NCI-H2196 (cell line): ENCODE data around the gene C1QL1.
"Not testable (repeated sequence)": the region's sequence is repeated elsewhere in the genome, so short reads cannot be mapped to it uniquely, and the experiment has no call there.

Source experiments
- DNase-seq: peaks from one replicate; lab custom pipeline; 2025; ENCODE audit not compliant: unreplicated experiment; lab: John Stamatoyannopoulos, UW

The C1QL1 gene

DNA sequence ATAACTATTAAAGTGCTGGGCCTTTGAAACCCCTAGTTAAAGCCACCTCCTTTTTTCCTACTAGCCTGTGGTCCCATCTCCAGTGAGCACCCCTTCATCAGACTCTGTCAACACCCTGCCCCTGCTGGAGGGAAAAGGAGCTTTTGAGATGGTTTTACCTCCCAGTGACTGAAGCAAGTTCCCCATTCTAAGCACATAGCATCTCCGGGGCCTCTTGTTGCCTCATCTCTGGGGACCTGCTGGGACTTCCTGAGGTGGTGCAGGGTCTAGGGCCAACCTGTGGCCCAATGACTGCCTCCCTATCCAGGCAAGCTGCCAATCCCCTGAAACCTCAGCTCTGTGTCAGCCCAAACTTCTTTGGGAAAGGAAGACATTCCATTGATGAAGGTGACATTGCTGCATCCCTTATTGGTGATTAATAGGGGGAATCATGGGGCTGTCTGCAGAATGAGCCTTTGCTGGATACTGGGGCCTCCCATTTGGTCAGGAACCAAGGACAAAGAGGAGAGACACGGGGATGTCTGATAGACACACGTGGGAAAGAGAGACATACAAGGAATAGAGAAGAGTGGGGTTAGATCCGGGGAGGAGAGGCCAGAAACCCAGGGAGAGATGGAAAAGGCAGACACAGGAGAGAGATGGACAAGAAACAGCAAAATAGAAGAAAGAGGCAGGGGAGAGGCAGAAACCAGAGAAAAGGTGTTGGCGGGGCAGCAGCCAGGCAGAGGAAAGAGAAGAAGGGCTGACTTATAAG, 2.4 kb downstream of the C1QL1 start:
- DNase-seq = no peak

- no peak for DNase-seq
Measured at GRCh38 chr17:44961921-44962350, 6.2 kb downstream of the C1QL1 start.

GRCh38 chr17:44960691-44961090, 7.4 kb downstream of the C1QL1 start:
- no peak for DNase-seq

DNA sequence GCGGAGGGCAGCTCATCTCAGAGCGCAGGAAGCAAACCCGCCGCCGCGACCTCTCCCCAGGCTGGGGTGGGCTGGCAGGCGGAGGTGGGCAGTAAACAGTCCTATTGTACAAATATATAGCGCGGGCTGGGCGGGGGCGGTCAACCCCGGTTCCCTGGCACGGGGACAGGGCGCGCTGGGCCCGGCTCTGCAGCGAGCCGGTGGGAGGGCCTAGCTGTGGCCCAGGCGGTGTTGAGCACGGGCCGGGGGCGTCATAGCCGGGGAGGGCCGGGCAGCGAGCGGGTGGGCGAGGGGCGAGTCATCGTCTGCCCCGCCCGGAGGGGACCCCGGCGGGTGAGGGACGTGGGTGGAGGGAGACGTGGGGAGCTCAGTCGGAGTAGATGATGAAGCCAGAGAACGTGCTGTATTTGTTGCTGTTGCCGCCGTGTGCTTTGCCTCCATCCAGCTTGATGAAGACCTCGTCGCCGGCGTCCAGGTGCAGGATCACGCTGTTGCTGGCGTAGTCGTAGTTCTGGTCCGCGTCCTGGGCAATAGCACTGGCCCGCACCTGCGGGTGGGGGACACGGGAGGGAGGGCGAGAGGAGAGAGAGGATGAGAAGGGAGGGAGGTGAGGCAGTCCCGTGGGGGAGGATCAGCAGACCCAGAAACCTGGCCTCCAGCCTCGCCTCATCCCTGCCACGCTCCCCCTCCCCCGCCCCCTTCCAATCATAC, 8.1 kb downstream of the C1QL1 start:
- no peak for DNase-seq

GRCh38 chr17:44956998-44957981, 10.8 kb downstream of the C1QL1 start:
- DNase-seq = no peak

GRCh38 chr17:44955674-44956425, 12.3 kb downstream of the C1QL1 start:
- DNase-seq = no peak

DNA sequence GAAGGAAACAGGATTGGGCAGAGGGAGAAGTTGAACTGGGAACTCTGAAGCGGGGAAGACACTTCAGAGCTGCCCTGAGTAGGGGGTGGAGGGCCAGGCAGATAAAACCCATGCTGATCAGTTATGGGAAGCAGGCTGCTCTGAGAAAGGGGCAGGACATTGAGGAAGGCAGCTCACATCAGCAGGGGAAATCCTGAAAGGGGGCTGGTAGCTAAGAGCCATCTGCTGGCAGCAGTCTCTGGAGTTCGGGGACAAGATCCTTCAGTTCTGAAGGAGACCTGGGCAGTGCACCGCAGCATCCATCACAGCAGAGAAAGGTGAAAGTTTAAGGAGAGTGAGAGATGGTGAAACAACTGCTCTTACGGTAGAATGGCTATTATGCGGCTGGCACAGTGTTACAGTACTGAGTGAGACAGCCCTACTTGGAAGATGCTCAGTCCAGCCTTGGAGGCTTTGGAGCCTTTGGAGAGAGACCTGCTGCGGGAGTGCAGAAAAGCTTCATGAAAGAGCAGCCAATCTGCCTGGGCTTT, 15.1 kb downstream of the C1QL1 start:
- no peak for DNase-seq

- DNase-seq = no peak
Measured at GRCh38 chr17:44948315-44948795, 19.7 kb downstream of the C1QL1 start.

DNA sequence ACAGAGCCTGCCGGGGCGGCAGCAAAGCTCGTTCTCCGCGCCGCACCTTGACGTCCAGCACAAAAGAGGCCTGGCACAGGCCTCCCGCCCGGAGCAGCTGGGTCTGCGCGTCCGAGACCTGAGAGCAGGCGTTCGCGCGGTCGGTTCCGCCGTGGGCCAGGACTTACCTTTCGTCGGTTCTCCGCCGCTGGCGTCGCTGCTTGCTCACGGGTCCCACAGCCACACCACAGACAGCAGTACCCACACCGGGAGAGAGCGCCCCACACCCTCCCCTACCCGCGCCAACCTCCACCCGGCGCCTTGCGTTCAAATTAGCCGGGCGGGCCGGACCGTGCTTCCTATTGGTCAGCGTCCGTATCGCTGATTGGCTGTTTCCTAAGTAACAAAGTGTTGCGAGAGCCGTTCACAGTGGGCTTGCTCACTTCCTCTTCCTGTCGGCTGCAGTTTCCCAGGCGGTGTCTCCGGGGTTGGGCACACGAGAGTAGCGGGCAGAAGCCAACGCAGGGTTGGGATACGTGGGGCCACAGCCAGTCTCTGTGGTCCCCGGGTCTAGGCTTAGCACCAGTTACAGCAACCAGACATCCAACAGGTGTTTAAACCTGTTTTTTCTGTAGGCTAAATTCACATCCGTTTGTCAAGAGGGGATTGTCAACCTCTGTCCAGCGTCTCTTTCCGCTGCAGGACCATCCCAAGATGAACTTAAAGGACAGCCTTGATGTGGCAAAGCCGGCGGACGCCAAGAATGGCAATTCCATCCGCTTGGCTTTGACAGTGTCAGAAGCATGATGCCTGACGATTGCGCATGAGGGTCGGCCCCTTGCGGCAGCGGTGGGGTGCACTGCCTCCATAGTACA, 20.4 kb downstream of the C1QL1 start, which contains the start of gene KIF18B:
TSS of gene KIF18B (minus strand) at position 313 of the 854 bp plus-strand sequence. CDS start 11,429 bp downstream, outside the sequence.
- peak; percentile 93 for DNase-seq

DNA sequence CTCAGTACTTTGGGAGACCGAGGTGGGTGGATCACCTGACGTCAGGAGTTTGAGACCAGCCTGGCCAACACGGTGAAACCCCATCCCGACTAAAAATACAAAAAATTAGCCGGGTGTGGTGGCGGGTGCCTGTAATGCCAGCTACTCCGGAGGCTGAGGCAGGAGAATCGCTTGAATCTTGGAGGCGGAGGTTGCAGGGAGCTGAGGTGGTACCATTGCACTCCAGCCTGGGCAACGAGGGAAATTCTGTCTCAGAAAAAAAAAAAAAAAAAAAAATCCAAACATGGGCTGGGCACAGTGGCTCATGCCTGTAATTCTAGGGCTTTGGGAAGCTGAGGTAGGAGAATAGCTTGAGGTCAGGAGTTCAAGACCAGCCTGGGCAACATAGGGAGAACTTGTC, 22.5 kb downstream of the C1QL1 start:
- not testable (repeated sequence) for DNase-seq

DNA sequence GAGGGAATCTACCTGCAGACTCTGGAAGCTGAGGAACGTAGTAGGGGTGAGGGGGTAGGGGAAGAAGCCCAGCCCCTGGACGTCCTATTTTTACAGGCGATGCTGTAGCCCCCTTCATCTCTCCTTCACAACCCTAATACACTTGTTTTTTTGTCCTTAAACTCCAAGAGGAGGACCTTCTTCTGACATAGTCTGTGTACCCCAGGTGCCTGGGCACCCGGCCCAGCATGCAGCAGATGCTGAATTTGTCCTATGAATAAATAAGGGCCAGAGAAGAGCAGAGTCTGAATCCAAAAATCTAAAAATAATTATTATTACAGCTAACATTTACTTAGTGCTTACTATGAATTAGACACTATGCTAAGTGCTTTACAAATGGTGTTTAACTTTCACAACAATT, 25.6 kb downstream of the C1QL1 start:
- DNase-seq = no peak

GRCh38 chr17:44941712-44942331, 26.3 kb downstream of the C1QL1 start:
- DNase-seq = peak; percentile 10

- no peak for DNase-seq
Measured at GRCh38 chr17:44940768-44941167, 27.3 kb downstream of the C1QL1 start.

GRCh38 chr17:44940317-44940716, 27.8 kb downstream of the C1QL1 start:
- DNase-seq = no peak

DNA sequence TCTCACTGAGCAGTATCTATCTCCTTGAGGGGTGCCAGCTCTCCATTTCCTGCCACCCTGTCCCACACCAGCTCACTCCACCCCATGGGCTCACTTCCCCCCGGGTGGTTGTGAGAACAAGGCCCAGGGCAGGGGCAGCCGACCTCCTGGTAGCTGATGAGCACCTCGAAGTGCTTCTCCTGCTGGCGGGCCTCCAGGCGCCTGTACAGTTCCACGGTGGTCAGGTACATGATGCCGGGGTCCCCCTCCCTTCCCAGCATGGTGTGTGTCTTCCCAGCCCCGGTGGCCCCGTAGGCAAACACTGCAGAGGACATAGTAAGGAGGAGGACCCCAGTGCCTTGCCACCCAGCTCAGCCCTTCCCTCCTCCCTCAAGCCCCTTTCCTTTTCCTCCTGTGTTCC, 33.0 kb downstream of the C1QL1 start:
- no peak for DNase-seq

GRCh38 chr17:44934745-44935105, 33.4 kb downstream of the C1QL1 start:
- DNase-seq = no peak

DNA sequence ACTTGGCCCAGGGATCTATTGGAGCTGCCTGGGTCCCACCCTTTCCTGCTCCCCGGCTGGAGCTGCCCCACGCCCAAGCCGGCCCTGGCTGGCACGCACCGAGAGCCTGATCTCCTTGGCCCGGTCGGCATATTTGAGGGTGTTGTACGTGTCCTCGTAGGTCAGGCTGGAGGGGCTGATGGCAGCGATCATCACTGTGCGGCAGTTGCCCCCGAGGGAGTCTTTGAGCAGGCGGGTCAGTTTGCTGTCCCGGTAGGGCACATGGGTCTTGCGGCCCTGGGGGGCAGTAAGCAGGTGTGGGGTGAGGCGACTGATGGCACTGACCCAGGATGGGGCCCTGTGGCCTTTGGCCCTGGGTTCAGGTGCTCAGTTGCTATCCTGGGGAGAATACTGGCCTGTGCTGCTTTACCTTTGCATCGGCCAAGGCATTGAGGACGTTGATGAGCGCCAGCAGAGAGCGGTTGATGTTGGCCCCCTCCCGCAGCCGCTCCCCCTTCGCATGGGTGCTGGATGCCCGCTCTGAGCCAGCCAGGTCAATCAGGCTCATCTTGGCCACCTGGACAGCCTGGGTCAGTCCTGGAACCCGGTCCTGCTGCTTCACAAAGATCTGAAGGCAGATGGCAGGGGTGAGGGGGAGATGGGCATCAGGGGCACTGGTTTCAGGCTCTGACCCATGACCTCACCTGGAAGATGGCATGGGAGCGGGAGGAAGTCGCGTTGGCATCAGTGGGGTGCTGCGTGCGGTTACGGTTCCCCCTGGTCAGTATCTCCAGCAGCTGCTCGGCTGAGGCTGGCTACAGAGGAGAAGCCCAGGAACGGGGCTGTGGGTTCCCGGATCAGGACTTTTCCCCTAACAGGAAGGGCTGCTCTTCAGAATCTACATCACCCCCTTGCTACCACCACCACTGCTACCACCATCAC, 34.0 kb downstream of the C1QL1 start:
- DNase-seq = no peak

GRCh38 chr17:44932787-44933097, 35.4 kb downstream of the C1QL1 start:
- no peak for DNase-seq
